SK-N-SH (cell line): ENCODE results near the gene NRTN. TPM values are rescaled to one million over a fixed set of nuclear protein-coding genes. Genes with fewer than 3 reads are reported as not detected.

ENCODE experiments used
- CTCF ChIA-PET: fragments of 300-600, 350-600 bp; formaldehyde crosslinking; extraction: SDS; loops from one replicate; lab custom pipeline; 2021; lab: Yijun Ruan, JAX
- POLR2A ChIA-PET: fragments of 350-600 bp; sonication (Branson Sonifier 250); formaldehyde crosslinking; extraction: SDS; loops from one replicate; lab custom pipeline; 2020; ENCODE audit warnings: antibody characterized with exemption, inconsistent platforms; lab: Yijun Ruan, JAX
- DNase-seq: peaks from one replicate; pipeline ENCODE4 v3.0.0; 2012
- H2AFZ ChIP-seq: fragments of 200-600 bp; sonication (generic); 2 replicates; pipeline ENCODE4 v1.8.1; 2016; ENCODE audit warnings: antibody characterized with exemption, mild to moderate bottlenecking, low read depth
- H3F3A ChIP-seq: fragments of 200-600 bp; sonication (generic); replicated peaks from 2 replicates; pipeline ENCODE3; 2016; ENCODE audit warnings: antibody characterized with exemption, mild to moderate bottlenecking; ENCODE audit not compliant: insufficient read depth
- H3K27ac ChIP-seq, 2 experiments: fragments of 200-500 bp in 1 of 2; fragments of 200-600 bp in 1 of 2; sonication (Bioruptor generic) in 1 of 2; sonication (generic), shearing (Covaris generic) in 1 of 2; 2 replicates each; pipeline versions ENCODE4 v1.5.1 to v1.6.1; 2014 to 2016; ENCODE audit warnings: low read depth in 2 of 2, inconsistent platforms in 1 of 2, low read length in 1 of 2, mild to moderate bottlenecking in 1 of 2, mixed read lengths in 1 of 2
- H3K27me3 ChIP-seq: fragments of 200-600 bp; sonication (generic), shearing (Covaris generic); 2 replicates; pipeline ENCODE4 v1.6.1; 2016; ENCODE audit warnings: mixed run types; ENCODE audit not compliant: insufficient read depth
- H3K36me3 ChIP-seq, 2 experiments: fragments of 200-500 bp in 1 of 2; fragments of 200-600 bp in 1 of 2; sonication (Bioruptor generic) in 1 of 2; sonication (generic) in 1 of 2; replicated peaks in 1 of 2; 2 replicates each; pipeline versions ENCODE3 to v1.5.1; 2014 to 2016; ENCODE audit warnings: low read length in 1 of 2, mild to moderate bottlenecking in 1 of 2; ENCODE audit not compliant: insufficient read depth in 2 of 2, control insufficient read depth in 1 of 2
- H3K4me1 ChIP-seq, 2 experiments: fragments of 200-500 bp in 1 of 2; fragments of 200-600 bp in 1 of 2; sonication (Bioruptor generic) in 1 of 2; sonication (generic), shearing (Covaris generic) in 1 of 2; 2 replicates each; pipeline versions ENCODE4 v1.5.1 to v1.6.1; 2014 to 2016; ENCODE audit warnings: low read depth in 1 of 2, low read length in 1 of 2, mixed run types in 1 of 2; ENCODE audit not compliant: insufficient read depth in 2 of 2, control insufficient read depth in 1 of 2
- H3K4me2 ChIP-seq: fragments of 200-600 bp; sonication (generic), shearing (Covaris generic); 2 replicates; pipeline ENCODE4 v1.6.1; 2017; ENCODE audit warnings: mixed run types
- H3K4me3 ChIP-seq, 2 experiments: fragments of 200-500 bp in 1 of 2; fragments of 200-600 bp in 1 of 2; sonication (Bioruptor generic) in 1 of 2; sonication (generic), shearing (Covaris generic) in 1 of 2; 2 replicates each; pipeline versions ENCODE4 v1.5.1 to v1.8.1; 2014 to 2016; ENCODE audit warnings: low read depth in 2 of 2, inconsistent platforms in 1 of 2, low read length in 1 of 2, mild to moderate bottlenecking in 1 of 2, mixed read lengths in 1 of 2, moderate library complexity in 1 of 2
- H3K79me2 ChIP-seq: fragments of 200-600 bp; sonication (generic); 2 replicates; pipeline ENCODE4 v1.8.1; 2017; ENCODE audit warnings: mild to moderate bottlenecking; ENCODE audit not compliant: insufficient read depth
- H3K9ac ChIP-seq: fragments of 200-600 bp; sonication (generic); 2 replicates; pipeline ENCODE4 v1.6.1; 2017; ENCODE audit warnings: mixed run types
- H3K9me2 ChIP-seq: fragments of 200-600 bp; sonication (generic); 2 replicates; pipeline ENCODE4 v1.6.1; 2017; ENCODE audit warnings: mixed run types
- H3K9me3 ChIP-seq: fragments of 200-600 bp; sonication (generic); 2 replicates; pipeline ENCODE4 v1.6.1; 2017; ENCODE audit warnings: mixed run types, mild to moderate bottlenecking, moderate library complexity
- H4K20me1 ChIP-seq: fragments of 200-600 bp; sonication (generic); 2 replicates; pipeline ENCODE4 v1.6.1; 2017; ENCODE audit warnings: mild to moderate bottlenecking, mixed run types; ENCODE audit not compliant: insufficient read depth
- CHD2 ChIP-seq: fragments of 150-350 bp; IDR thresholded peaks from 2 replicates; pipeline ENCODE4 v1.6.1; 2018; ENCODE audit warnings: low read length; ENCODE audit not compliant: partially characterized antibody
- CTCF ChIP-seq: fragments of 200-600 bp; sonication (generic); IDR thresholded peaks from 2 replicates; pipeline ENCODE4 v1.6.1; 2017; ENCODE audit warnings: antibody characterized with exemption, mild to moderate bottlenecking, moderate library complexity
- FOXJ3 ChIP-seq: sonication (generic); formaldehyde crosslinking; IDR thresholded peaks from 2 replicates; pipeline ENCODE4 v1.5.1; 2020; ENCODE audit warnings: mild to moderate bottlenecking, missing genetic modification reagents
- GABPA ChIP-seq: IDR thresholded peaks from 2 replicates; pipeline ENCODE4 v1.4.0; 2012; ENCODE audit warnings: low read depth, mild to moderate bottlenecking
- JUND ChIP-seq: IDR thresholded peaks from 2 replicates; pipeline ENCODE4 v1.4.0; 2012
- MEF2A ChIP-seq: IDR thresholded peaks from 2 replicates; pipeline ENCODE4 v1.4.0; 2012; ENCODE audit warnings: low read depth, borderline replicate concordance
- MXI1 ChIP-seq: IDR thresholded peaks from 2 replicates; pipeline ENCODE4 v1.6.1; 2012; ENCODE audit warnings: mild to moderate bottlenecking, low read depth, low read length, improper control_type of control experiment
- NRF1 ChIP-seq: IDR thresholded peaks from 2 replicates; pipeline ENCODE4 v1.6.1; 2012; ENCODE audit warnings: low read depth, mild to moderate bottlenecking, low read length
- POLR2AphosphoS5 ChIP-seq: IDR thresholded peaks from 2 replicates; pipeline ENCODE4 v1.6.1; 2012; ENCODE audit warnings: low read depth, low read length
- RAD21 ChIP-seq: IDR thresholded peaks from 2 replicates; pipeline ENCODE4 v1.6.1; 2012; ENCODE audit warnings: mild to moderate bottlenecking, low read length
- RCOR1 ChIP-seq: fragments of 150-350 bp; IDR thresholded peaks from 2 replicates; pipeline ENCODE4 v1.6.1; 2017; ENCODE audit warnings: antibody characterized with exemption, low read length
- RFX5 ChIP-seq: IDR thresholded peaks from 2 replicates; pipeline ENCODE4 v1.6.1; 2012; ENCODE audit warnings: mild to moderate bottlenecking, improper control_type of control experiment, low read length
- RXRA ChIP-seq: IDR thresholded peaks from 2 replicates; pipeline ENCODE4 v1.4.0; 2012; ENCODE audit warnings: low read depth, mild to moderate bottlenecking, borderline replicate concordance
- SIN3A ChIP-seq: IDR thresholded peaks from 2 replicates; pipeline ENCODE4 v1.6.1; 2012; ENCODE audit warnings: low read depth, mild to moderate bottlenecking, low read length, moderate library complexity, borderline replicate concordance
- SMC3 ChIP-seq: IDR thresholded peaks from 2 replicates; pipeline ENCODE4 v1.6.1; 2012; ENCODE audit warnings: low read depth, low read length, improper control_type of control experiment
- TAF1 ChIP-seq: IDR thresholded peaks from 2 replicates; pipeline ENCODE4 v1.6.1; 2012; ENCODE audit warnings: low read depth, mild to moderate bottlenecking, low read length, moderate library complexity, borderline replicate concordance
- WGBS: methylation state at CpG from one replicate; pipeline ENCODE4 v1.1.6; 2017; ENCODE audit warnings: low lambda C conversion rate; 5-methylcytosine and 5-hydroxymethylcytosine counted together
- polyA plus RNA-seq, 3 experiments: library from polyadenylated mRNA; depleted of rRNA; stranded (reverse); fragments of >200 nt; gene quantifications; 2 replicates each; pipeline ENCODE4 v1.2.3, GENCODE V29; 2012
- TF ChIP-seq, protein P1 (sequence below): IDR thresholded peaks from 2 replicates; pipeline ENCODE4 v1.4.0; 2012; ENCODE audit warnings: low read depth, borderline replicate concordance
- TF ChIP-seq, protein P2 (sequence below): IDR thresholded peaks from 2 replicates; pipeline ENCODE4 v1.4.0; 2012; ENCODE audit warnings: low read depth
- TF ChIP-seq, protein P3 (sequence below): IDR thresholded peaks from 2 replicates; pipeline ENCODE4; 2012

The NRTN gene
- polyA plus RNA-seq, 1 of the 3 experiments (the other 2 are of a cell fraction) = 0.99 TPM

- Histone ChIP-seq H2AFZ (no peak overlapping the region), H3K79me2 (no peaks in the 10 kb centered on the region), H4K20me1 (no peaks in the 10 kb centered on the region), H3K27me3 (peaks cover 7% of the 10 kb centered on the region; the same call in 1 of the 2 replicates), H3K4me2 (no peak overlapping the region), H3K27ac (no peak overlapping the region), H3K36me3 (no peaks in the 10 kb centered on the region), H3K9me2 (no peaks in the 10 kb centered on the region)
- 46% methylated on average over 11 of the region's 22 CpGs for WGBS
- TF ChIP-seq CHD2 (no peak), GABPA (no peak), RCOR1 (no peak), FOXJ3 (CRISPR knock-in tag) (no peak), RAD21 (no peak), CTCF (no peak)
- TF ChIP-seq, protein P1, sequence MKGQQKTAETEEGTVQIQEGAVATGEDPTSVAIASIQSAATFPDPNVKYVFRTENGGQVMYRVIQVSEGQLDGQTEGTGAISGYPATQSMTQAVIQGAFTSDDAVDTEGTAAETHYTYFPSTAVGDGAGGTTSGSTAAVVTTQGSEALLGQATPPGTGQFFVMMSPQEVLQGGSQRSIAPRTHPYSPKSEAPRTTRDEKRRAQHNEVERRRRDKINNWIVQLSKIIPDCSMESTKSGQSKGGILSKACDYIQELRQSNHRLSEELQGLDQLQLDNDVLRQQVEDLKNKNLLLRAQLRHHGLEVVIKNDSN = no peak
- TF ChIP-seq, protein P2, sequence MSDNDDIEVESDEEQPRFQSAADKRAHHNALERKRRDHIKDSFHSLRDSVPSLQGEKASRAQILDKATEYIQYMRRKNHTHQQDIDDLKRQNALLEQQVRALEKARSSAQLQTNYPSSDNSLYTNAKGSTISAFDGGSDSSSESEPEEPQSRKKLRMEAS = no peak
- TF ChIP-seq, all 33 proteins: peak for 0
- Histone ChIP-seq H3K4me1 (peaks cover 0 to 20% of the 10 kb centered on the region in 2 experiments; a peak in 1 of 4 replicates), H3K4me3 (no peak overlapping the region), H3K9me3 (no peaks in the 10 kb centered on the region), H3F3A (no peaks in the 10 kb centered on the region), H3K9ac (no peak overlapping the region)
- peak; percentile 14 for DNase-seq
- POLR2A ChIA-PET = no interaction called here
- CTCF ChIA-PET = interaction anchor here (1.0 kb wide), 1 partner anchor 9 kb away, joined by 3 read pairs; no protein-coding TSS in a partner anchor
These were observed 27.2 kb downstream of the NRTN start for GRCh38 chr19:5832061-5832460.

DNA sequence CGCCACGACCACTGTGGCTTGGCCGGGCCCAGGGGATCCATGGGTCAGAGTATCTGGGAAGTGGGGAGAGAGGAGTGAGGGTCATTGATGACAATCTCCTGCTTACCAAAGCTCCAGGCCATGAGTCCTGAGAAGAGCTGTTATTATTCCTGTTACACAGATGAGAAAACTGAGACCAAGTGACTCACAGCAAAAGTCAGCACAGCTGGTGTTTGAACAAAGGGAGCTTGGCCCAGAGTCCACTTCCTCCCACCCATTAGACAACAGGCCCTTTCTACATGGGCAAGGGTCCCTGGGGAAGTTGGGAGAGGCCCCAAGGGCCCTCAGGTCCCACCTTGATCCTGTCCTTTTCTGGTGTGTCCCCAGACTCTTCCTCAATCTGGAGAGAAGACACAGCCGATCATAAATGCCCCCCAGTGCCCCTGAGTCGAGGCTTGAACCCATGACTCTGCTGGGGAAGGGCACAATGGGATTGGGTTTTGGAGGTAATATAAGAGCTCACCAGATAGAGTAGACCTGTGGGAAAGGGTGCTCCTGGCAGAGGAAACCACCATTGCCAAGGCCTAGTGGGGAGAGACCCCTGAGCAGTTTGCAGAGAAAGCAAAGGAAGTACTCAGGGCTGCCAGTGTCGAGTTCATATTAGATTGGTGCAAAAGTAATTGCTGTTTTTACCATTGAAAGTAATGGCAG is 27.8 kb downstream of the NRTN start:
- no peak overlapping the region for H3K4me3 ChIP-seq
- 69% methylated on average over 6 of the region's 6 CpGs for WGBS
- CTCF ChIA-PET = interaction anchor here (1.0 to 1.6 kb wide), 2 partner anchors 10 to 28 kb away, joined by 3 read pairs; partner anchors contain the start of gene NRTN

More for the DNA sequence above, 27.8 kb downstream of the NRTN start:
- no peaks in the 10 kb centered on the region for H3K9me2 ChIP-seq
- H3K9me3 ChIP-seq = no peaks in the 10 kb centered on the region
- H3K4me1 ChIP-seq = peaks cover 0 to 16% of the 10 kb centered on the region in 2 experiments; a peak in 1 of 4 replicates
- no peaks in the 10 kb centered on the region for H3F3A ChIP-seq
- no peaks in the 10 kb centered on the region for H4K20me1 ChIP-seq
- peaks cover 7% of the 10 kb centered on the region; the same call in 1 of the 2 replicates for H3K27me3 ChIP-seq
- no peak overlapping the region for H2AFZ ChIP-seq
- peak; percentile 8 for DNase-seq
- POLR2A ChIA-PET = no interaction called here
- H3K4me2 ChIP-seq = no peak overlapping the region
- H3K9ac ChIP-seq = no peak overlapping the region
- H3K79me2 ChIP-seq = no peaks in the 10 kb centered on the region
- H3K27ac ChIP-seq = no peak overlapping the region
- TF ChIP-seq, protein P3, sequence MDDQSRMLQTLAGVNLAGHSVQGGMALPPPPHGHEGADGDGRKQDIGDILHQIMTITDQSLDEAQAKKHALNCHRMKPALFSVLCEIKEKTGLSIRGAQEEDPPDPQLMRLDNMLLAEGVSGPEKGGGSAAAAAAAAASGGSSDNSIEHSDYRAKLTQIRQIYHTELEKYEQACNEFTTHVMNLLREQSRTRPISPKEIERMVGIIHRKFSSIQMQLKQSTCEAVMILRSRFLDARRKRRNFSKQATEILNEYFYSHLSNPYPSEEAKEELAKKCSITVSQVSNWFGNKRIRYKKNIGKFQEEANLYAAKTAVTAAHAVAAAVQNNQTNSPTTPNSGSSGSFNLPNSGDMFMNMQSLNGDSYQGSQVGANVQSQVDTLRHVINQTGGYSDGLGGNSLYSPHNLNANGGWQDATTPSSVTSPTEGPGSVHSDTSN = no peak
- TF ChIP-seq RFX5 = no peak
- TF ChIP-seq MXI1 = no peak
- TF ChIP-seq RAD21 = no peak
- TF ChIP-seq FOXJ3 (CRISPR knock-in tag) = no peak
- no peak for TF ChIP-seq MEF2A
- TF ChIP-seq SMC3 = no peak
- no peak for TF ChIP-seq JUND
- TF ChIP-seq CTCF = no peak
- TF ChIP-seq SIN3A = no peak
- TF ChIP-seq POLR2AphosphoS5 = no peak
- no peak for TF ChIP-seq TAF1
- TF ChIP-seq RXRA = no peak
- TF ChIP-seq NRF1 = no peak
- H3K36me3 ChIP-seq = no peaks in the 10 kb centered on the region
